SK-N-SH treated with all-trans-retinoic acid at 6 μM for 48 hours (cell line): ENCODE measurements around the gene CDK1.

Experiments used
- ATAC-seq: fragments of 200-7000 bp; cut with Tn5 transposase; 3 replicates; pipeline ENCODE4 v1.9.1; 2020; ENCODE audit warnings: mild to moderate bottlenecking, moderate library complexity
- ARNTL ChIP-seq: fragments of 450-650 bp; formaldehyde crosslinking; IDR thresholded peaks from 2 replicates; pipeline ENCODE4 v1.5.0; 2020; ENCODE audit warnings: low read depth, mild to moderate bottlenecking, moderate library complexity, borderline replicate concordance
- CREB5 ChIP-seq: fragments of 250-450 bp; sonication (Bioruptor Pico); IDR thresholded peaks from 2 replicates; pipeline ENCODE4 v1.5.1; 2020; ENCODE audit warnings: low read depth, mild to moderate bottlenecking, moderate library complexity
- CSDC2 ChIP-seq: fragments of 250-450 bp; sonication (Bioruptor Pico); IDR thresholded peaks from 2 replicates; pipeline ENCODE4 v1.5.0; 2020; ENCODE audit warnings: mild to moderate bottlenecking, moderate library complexity
- ESRRG ChIP-seq: fragments of 250-450 bp; sonication (Bioruptor Pico); IDR thresholded peaks from 2 replicates; pipeline ENCODE4 v1.6.1; 2021; ENCODE audit warnings: mild to moderate bottlenecking
- GLIS3 ChIP-seq: fragments of 250-450 bp; sonication (Bioruptor Pico); IDR thresholded peaks from 2 replicates; pipeline ENCODE4 v1.5.0; 2020; ENCODE audit warnings: mild to moderate bottlenecking, moderate library complexity
- ISL1 ChIP-seq: fragments of 250-450 bp; sonication (Bioruptor Pico); IDR thresholded peaks from 2 replicates; pipeline ENCODE4 v2.1.2; 2022; ENCODE audit warnings: mild to moderate bottlenecking, moderate library complexity
- OSR1 ChIP-seq: fragments of 250-450 bp; sonication (Bioruptor Pico); IDR thresholded peaks from 2 replicates; pipeline ENCODE4 v1.8.0; 2022; ENCODE audit warnings: moderate library complexity, mild to moderate bottlenecking, inconsistent platforms
- PATZ1 ChIP-seq: fragments of 250-450 bp; sonication (Bioruptor Pico); IDR thresholded peaks from 2 replicates; pipeline ENCODE4 v1.8.0; 2020; ENCODE audit warnings: mild to moderate bottlenecking, moderate library complexity, borderline replicate concordance
- POU6F1 ChIP-seq: fragments of 250-450 bp; sonication (Bioruptor Pico); IDR thresholded peaks from 2 replicates; pipeline ENCODE4 v1.8.0; 2021; ENCODE audit warnings: low read depth, mild to moderate bottlenecking, moderate library complexity, borderline replicate concordance
- PPARA ChIP-seq: fragments of 250-450 bp; sonication (Bioruptor Pico); IDR thresholded peaks from 2 replicates; pipeline ENCODE4 v1.5.0; 2020; ENCODE audit warnings: mild to moderate bottlenecking, borderline replicate concordance
- RARB ChIP-seq: fragments of 250-450 bp; sonication (Bioruptor Pico); IDR thresholded peaks from 2 replicates; pipeline ENCODE4 v1.8.0; 2021; ENCODE audit warnings: mild to moderate bottlenecking, moderate library complexity
- SNAI2 ChIP-seq: fragments of 250-450 bp; sonication (Bioruptor Pico); IDR thresholded peaks from 2 replicates; pipeline ENCODE4 v1.5.0; 2020; ENCODE audit warnings: mild to moderate bottlenecking, moderate library complexity
- TOX ChIP-seq: fragments of 250-450 bp; sonication (Bioruptor Pico); IDR thresholded peaks from 2 replicates; pipeline ENCODE4 v1.8.0; 2021; ENCODE audit warnings: mild to moderate bottlenecking, moderate library complexity, borderline replicate concordance
- TSHZ2 ChIP-seq: fragments of 250-450 bp; sonication (Bioruptor Pico); IDR thresholded peaks from 2 replicates; pipeline ENCODE4 v1.5.0; 2020; ENCODE audit warnings: mild to moderate bottlenecking, moderate library complexity
- ZC3H10 ChIP-seq: fragments of 250-450 bp; sonication (Bioruptor Pico); IDR thresholded peaks from 2 replicates; pipeline ENCODE4 v1.5.1; 2021; ENCODE audit warnings: mild to moderate bottlenecking, moderate library complexity
- ZFP3 ChIP-seq: fragments of 250-450 bp; sonication (Bioruptor Pico); IDR thresholded peaks from 2 replicates; pipeline ENCODE4 v1.5.0; 2020; ENCODE audit warnings: mild to moderate bottlenecking, moderate library complexity
- ZFP30 ChIP-seq: fragments of 450-650 bp; formaldehyde crosslinking; IDR thresholded peaks from 2 replicates; pipeline ENCODE4 v1.5.0; 2022; ENCODE audit warnings: mild to moderate bottlenecking, moderate library complexity
- ZNF565 ChIP-seq: fragments of 450-650 bp; formaldehyde crosslinking; conservative IDR thresholded peaks from 2 replicates; pipeline ENCODE4 v1.5.0; 2020; ENCODE audit warnings: low read depth, mild to moderate bottlenecking, moderate library complexity
- ZNF70 ChIP-seq: fragments of 450-650 bp; formaldehyde crosslinking; IDR thresholded peaks from 2 replicates; pipeline ENCODE4 v1.5.0; 2020; ENCODE audit warnings: mild to moderate bottlenecking, moderate library complexity
- ZNF8 ChIP-seq: fragments of 450-650 bp; formaldehyde crosslinking; IDR thresholded peaks from 2 replicates; pipeline ENCODE4 v1.5.0; 2020; ENCODE audit warnings: mild to moderate bottlenecking, moderate library complexity

CDK1 gene

GRCh38 chr10:60747817-60748469 lies 30.3 kb upstream of the CDK1 start:
- no peak for ATAC-seq
- TF ChIP-seq TSHZ2 (no peak), ESRRG (no peak), POU6F1 (no peak), ZFP3 (no peak), ZNF70 (no peak), GLIS3 (CRISPR knock-in tag) (no peak), PATZ1 (CRISPR knock-in tag) (no peak), PPARA (CRISPR knock-in tag) (no peak), RARB (CRISPR knock-in tag) (no peak), ZFP30 (CRISPR knock-in tag) (no peak), ZNF8 (CRISPR knock-in tag) (no peak)
- TF ChIP-seq, all 23 proteins: peak for 0

GRCh38 chr10:60753152-60753551 lies 25.1 kb upstream of the CDK1 start:
- no peak for ATAC-seq
- TF ChIP-seq ZNF8 (CRISPR knock-in tag) (no peak), ZC3H10 (CRISPR knock-in tag) (no peak), ISL1 (no peak), POU6F1 (no peak), CSDC2 (CRISPR knock-in tag) (no peak), ESRRG (no peak), PATZ1 (CRISPR knock-in tag) (no peak), CREB5 (no peak), PPARA (CRISPR knock-in tag) (no peak), ZNF70 (no peak), ZFP3 (no peak), ARNTL (CRISPR knock-in tag) (no peak), SNAI2 (CRISPR knock-in tag) (no peak)

- TF ChIP-seq ZNF565 (CRISPR knock-in tag) (no peak), POU6F1 (no peak), OSR1 (CRISPR knock-in tag) (no peak), ZFP30 (CRISPR knock-in tag) (no peak), ZFP3 (no peak), PPARA (CRISPR knock-in tag) (no peak), GLIS3 (CRISPR knock-in tag) (no peak), ZC3H10 (CRISPR knock-in tag) (no peak), RARB (CRISPR knock-in tag) (no peak), TOX (no peak), ZNF8 (CRISPR knock-in tag) (no peak), ESRRG (no peak), SNAI2 (CRISPR knock-in tag) (no peak)
- ATAC-seq = no peak
Measured at GRCh38 chr10:60753817-60754216, 24.5 kb upstream of the CDK1 start.
